Keratinocyte (primary cell): ENCODE measurements around the gene SH3BP5L. TPM values are rescaled to one million over a fixed set of nuclear protein-coding genes. Genes with fewer than 3 reads are reported as not detected.

Experiments used
- DNase-seq: peaks from one replicate; pipeline ENCODE4 v3.0.0-alpha.2; 2011; ENCODE audit warnings: low read depth, missing footprints, low spot score
- FAIRE-seq: peaks from 2 replicates; lab custom pipeline; 2011; peaks lifted over from hg19 to GRCh38; lab: Jason Lieb, UNC
- H2AFZ ChIP-seq: 2 replicates; pipeline ENCODE4 v1.6.0; 2012; ENCODE audit warnings: low read length, control low read depth, inconsistent platforms; ENCODE audit not compliant: control insufficient read depth
- H3K27ac ChIP-seq: 2 replicates; pipeline ENCODE4 v1.5.1; 2011; ENCODE audit warnings: low read length; ENCODE audit not compliant: control insufficient read depth, insufficient read depth
- H3K27me3 ChIP-seq: 3 replicates; pipeline ENCODE4 v1.6.0; 2011; ENCODE audit warnings: low read length; ENCODE audit not compliant: control insufficient read depth, insufficient read depth; ENCODE audit errors: extremely low read depth
- H3K36me3 ChIP-seq, 2 experiments: 2 replicates in 1 of 2; 3 replicates in 1 of 2; pipeline ENCODE4 v1.5.1; 2011; ENCODE audit warnings: low read length in 2 of 2, mild to moderate bottlenecking in 1 of 2; ENCODE audit not compliant: control insufficient read depth in 2 of 2, insufficient read depth in 2 of 2; ENCODE audit errors: extremely low read depth in 1 of 2
- H3K4me1 ChIP-seq: 3 replicates; pipeline ENCODE4 v1.5.1; 2011; ENCODE audit warnings: low read length; ENCODE audit not compliant: control insufficient read depth, insufficient read depth; ENCODE audit errors: extremely low read depth
- H3K4me2 ChIP-seq: 3 replicates; pipeline ENCODE4 v1.6.0; 2011; ENCODE audit warnings: low read depth, low read length; ENCODE audit not compliant: control insufficient read depth, insufficient read depth; ENCODE audit errors: extremely low read depth
- H3K4me3 ChIP-seq, 3 experiments: fragments of 200-600 bp in 1 of 3; sonication (generic) in 1 of 3; 2 replicates in 2 of 3; 3 replicates in 1 of 3; pipeline ENCODE4 v1.5.1; 2011 to 2016; ENCODE audit warnings: low read length in 3 of 3, mild to moderate bottlenecking in 3 of 3, control low read depth in 2 of 3, inconsistent platforms in 1 of 3, low read depth in 1 of 3, mixed read lengths in 1 of 3, mixed run types in 1 of 3, moderate library complexity in 1 of 3; ENCODE audit not compliant: control insufficient read depth in 2 of 3, insufficient read depth in 2 of 3; ENCODE audit errors: extremely low read depth in 1 of 3
- H3K79me2 ChIP-seq: 2 replicates; pipeline ENCODE4 v1.6.0; 2012; ENCODE audit warnings: low read length; ENCODE audit not compliant: control insufficient read depth, insufficient read depth
- H3K9ac ChIP-seq: 3 replicates; pipeline ENCODE4 v1.6.0; 2011; ENCODE audit warnings: low read length; ENCODE audit not compliant: control insufficient read depth, insufficient read depth; ENCODE audit errors: extremely low read depth
- H3K9me1 ChIP-seq: 3 replicates; pipeline ENCODE4 v1.6.0; 2011; ENCODE audit warnings: low read length; ENCODE audit not compliant: control insufficient read depth, insufficient read depth; ENCODE audit errors: extremely low read depth
- H3K9me3 ChIP-seq: 2 replicates; pipeline ENCODE4 v1.5.1; 2012; ENCODE audit warnings: low read depth, low read length; ENCODE audit not compliant: control insufficient read depth
- H4K20me1 ChIP-seq: 3 replicates; pipeline ENCODE4 v1.6.0; 2011; ENCODE audit warnings: low read length; ENCODE audit not compliant: control insufficient read depth, insufficient read depth; ENCODE audit errors: extremely low read depth
- EZH2 ChIP-seq: IDR thresholded peaks from one replicate; pipeline ENCODE4 v1.6.1; 2012; ENCODE audit warnings: inconsistent platforms, mild to moderate bottlenecking, low read length, moderate library complexity
- dilution Hi-C: fragments of 300-500 bp; cut with MboI; formaldehyde crosslinking; loops from one replicate; pipeline ENCODE4 v1.7.0; 2020; ENCODE audit warnings: low sequenced_read_pairs; ENCODE audit not compliant: extremely low pct_ligation_motif_present
- polyA plus RNA-seq, 5 experiments: library from polyadenylated mRNA; depleted of rRNA in 3 of 5; stranded (reverse) in 3 of 5; stranded (forward) in 1 of 5; unstranded in 1 of 5; fragments of >200 nt; gene quantifications; 1 replicate in 1 of 5; 2 replicates in 3 of 5; 3 replicates in 1 of 5; pipeline versions ENCODE4 v1.2.1 to v1.2.3, GENCODE V29; 2011 to 2012; ENCODE audit warnings: missing spikeins in 2 of 5, low read depth in 1 of 5, low replicate concordance in 1 of 5
- TF ChIP-seq, protein P1 (sequence below), 3 experiments: IDR thresholded peaks in 1 of 3; conservative IDR thresholded peaks in 1 of 3; optimal IDR thresholded peaks in 1 of 3; 2 replicates in 2 of 3; 3 replicates in 1 of 3; pipeline versions ENCODE3 to v1.5.1; 2011; ENCODE audit warnings: low read length in 3 of 3, mild to moderate bottlenecking in 3 of 3, moderate library complexity in 2 of 3, control low read depth in 1 of 3, inconsistent platforms in 1 of 3; ENCODE audit not compliant: insufficient read depth in 2 of 3; ENCODE audit errors: extremely low read depth in 1 of 3

SH3BP5L gene
- polyA plus RNA-seq, 1 donor (not counting 4 experiments of a cell fraction or from before 2014, with no cell fraction given), result 13.2 TPM

GRCh38 chr1:248871837-248872401, 46.2 kb upstream of the SH3BP5L start:
- TF ChIP-seq EZH2, result no peak
- TF ChIP-seq, protein P1, sequence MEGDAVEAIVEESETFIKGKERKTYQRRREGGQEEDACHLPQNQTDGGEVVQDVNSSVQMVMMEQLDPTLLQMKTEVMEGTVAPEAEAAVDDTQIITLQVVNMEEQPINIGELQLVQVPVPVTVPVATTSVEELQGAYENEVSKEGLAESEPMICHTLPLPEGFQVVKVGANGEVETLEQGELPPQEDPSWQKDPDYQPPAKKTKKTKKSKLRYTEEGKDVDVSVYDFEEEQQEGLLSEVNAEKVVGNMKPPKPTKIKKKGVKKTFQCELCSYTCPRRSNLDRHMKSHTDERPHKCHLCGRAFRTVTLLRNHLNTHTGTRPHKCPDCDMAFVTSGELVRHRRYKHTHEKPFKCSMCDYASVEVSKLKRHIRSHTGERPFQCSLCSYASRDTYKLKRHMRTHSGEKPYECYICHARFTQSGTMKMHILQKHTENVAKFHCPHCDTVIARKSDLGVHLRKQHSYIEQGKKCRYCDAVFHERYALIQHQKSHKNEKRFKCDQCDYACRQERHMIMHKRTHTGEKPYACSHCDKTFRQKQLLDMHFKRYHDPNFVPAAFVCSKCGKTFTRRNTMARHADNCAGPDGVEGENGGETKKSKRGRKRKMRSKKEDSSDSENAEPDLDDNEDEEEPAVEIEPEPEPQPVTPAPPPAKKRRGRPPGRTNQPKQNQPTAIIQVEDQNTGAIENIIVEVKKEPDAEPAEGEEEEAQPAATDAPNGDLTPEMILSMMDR (optimal IDR thresholded peaks at IDR 0.05 in 1 of 3, IDR thresholded peaks at IDR 0.05 in 1 of 3, conservative IDR thresholded peaks at IDR 0.05 in 1 of 3; ENCODE audit: extremely low read depth in 1 of 3, insufficient read depth in 2 of 3, low read length in 3 of 3), result no peak
- H3K9ac ChIP-seq, result peak overlapping the region; percentile 47
- no peak overlapping the region for H3K27ac ChIP-seq
- no peaks in the 10 kb centered on the region for H3K79me2 ChIP-seq
- no peak for DNase-seq
- no peaks in the 10 kb centered on the region for H3K9me3 ChIP-seq
- no peaks in the 10 kb centered on the region for H3K27me3 ChIP-seq
- no peak for FAIRE-seq
- peak overlapping the region; percentile 60 for H3K4me2 ChIP-seq
- peaks cover 4% of the 10 kb centered on the region for H3K4me1 ChIP-seq
- no peaks in the 10 kb centered on the region for H3K9me1 ChIP-seq
- dilution Hi-C loops, result no loop called here
- no peaks in the 10 kb centered on the region for H3K36me3 ChIP-seq
- peak overlapping the region; percentile 68 for H2AFZ ChIP-seq
- no peaks in the 10 kb centered on the region for H4K20me1 ChIP-seq
- peak overlapping the region in 1 of 3 experiments; percentile 37 for H3K4me3 ChIP-seq

- Histone ChIP-seq H2AFZ (peak overlapping the region; percentile 95), H3K27ac (no peak overlapping the region), H3K4me2 (peak overlapping the region; percentile 87), H3K9me3 (no peaks in the 10 kb centered on the region), H3K9ac (peak overlapping the region; percentile 49), H3K27me3 (no peaks in the 10 kb centered on the region), H3K79me2 (peaks cover 4% of the 10 kb centered on the region), H3K36me3 (no peaks in the 10 kb centered on the region), H3K4me1 (peaks cover 26% of the 10 kb centered on the region), H4K20me1 (no peaks in the 10 kb centered on the region), H3K4me3 (peak overlapping the region; percentile 35 to 77 (median 65)), H3K9me1 (no peaks in the 10 kb centered on the region)
- no peak for FAIRE-seq
- dilution Hi-C loops, result no loop called here
- TF ChIP-seq EZH2, result no peak
- DNase-seq, result no peak
Measured at GRCh38 chr1:248862998-248863881, 37.5 kb upstream of the SH3BP5L start.
